ENCODE data around the gene MAP4K1.
A peak's percentile ranks its signal among the peaks of the same experiment; 100 is the strongest.

MAP4K1 gene

GRCh38 chr19:38617764-38618589, at the start of gene MAP4K1:
TSS of gene MAP4K1 (minus strand) at chr19:38617953. CDS start at chr19:38617895, 58 bp downstream.
- H3K4me1 Mint-ChIP-seq: peaks cover 56% of the 10 kb centered on the region
- DNase-seq (ENCODE audit: low spot score in 2 of 2): peak; percentile 42 to 45
- peak within 1 kb of the TSS; percentile 97 for H3K4me3 Mint-ChIP-seq
- H3K36me3 Mint-ChIP-seq (ENCODE audit: insufficient read depth): peaks cover 52% of the 10 kb centered on the region
- ATAC-seq (replicated peaks; ENCODE audit: extremely low read depth, poor library complexity, severe bottlenecking): peak; percentile 66
- peak within 1 kb of the TSS; percentile 99 for H3K27ac Mint-ChIP-seq (ENCODE audit: low read depth)
- H3K27me3 Mint-ChIP-seq: no peaks in the 10 kb centered on the region
- no peaks in the 10 kb centered on the region for H3K9me3 Mint-ChIP-seq

GRCh38 chr19:38666663-38667511, 49.1 kb upstream of the MAP4K1 start:
- ATAC-seq (replicated peaks; ENCODE audit: extremely low read depth, poor library complexity, severe bottlenecking): peak; percentile 73
- Mint-ChIP-seq H3K4me3 (peak overlapping the region; percentile 50), H3K9me3 (no peaks in the 10 kb centered on the region), H3K27me3 (no peaks in the 10 kb centered on the region), H3K27ac (ENCODE audit: low read depth) (peak overlapping the region; percentile 69), H3K36me3 (ENCODE audit: insufficient read depth) (peaks cover 14% of the 10 kb centered on the region), H3K4me1 (peaks cover 86% of the 10 kb centered on the region)
- peak in 1 of 2 donors; percentile 27 for DNase-seq (ENCODE audit: low spot score in 2 of 2)

- ATAC-seq (replicated peaks; ENCODE audit: extremely low read depth, poor library complexity, severe bottlenecking) (no peak), DNase-seq (ENCODE audit: low spot score in 2 of 2) (no peak)
- Mint-ChIP-seq H3K36me3 (ENCODE audit: insufficient read depth) (peaks cover 16% of the 10 kb centered on the region), H3K4me3 (peak overlapping the region; percentile 50), H3K4me1 (peaks cover 82% of the 10 kb centered on the region), H3K27me3 (no peaks in the 10 kb centered on the region), H3K27ac (ENCODE audit: low read depth) (peak overlapping the region; percentile 69), H3K9me3 (no peaks in the 10 kb centered on the region)
These were observed 48.4 kb upstream of the MAP4K1 start for GRCh38 chr19:38665950-38666662.

GRCh38 chr19:38665219-38665931, 47.6 kb upstream of the MAP4K1 start:
- Mint-ChIP-seq H3K27ac (ENCODE audit: low read depth) (peak overlapping the region; percentile 81), H3K9me3 (no peaks in the 10 kb centered on the region), H3K4me1 (peaks cover 82% of the 10 kb centered on the region), H3K4me3 (peak overlapping the region; percentile 16), H3K27me3 (no peaks in the 10 kb centered on the region), H3K36me3 (ENCODE audit: insufficient read depth) (peaks cover 16% of the 10 kb centered on the region)
- ATAC-seq (replicated peaks; ENCODE audit: extremely low read depth, poor library complexity, severe bottlenecking): no peak
- DNase-seq (ENCODE audit: low spot score in 2 of 2): no peak

- Mint-ChIP-seq H3K4me1 (peaks cover 82% of the 10 kb centered on the region), H3K27ac (ENCODE audit: low read depth) (peak overlapping the region; percentile 81), H3K36me3 (ENCODE audit: insufficient read depth) (peaks cover 16% of the 10 kb centered on the region), H3K27me3 (no peaks in the 10 kb centered on the region), H3K4me3 (peak overlapping the region; percentile 70), H3K9me3 (no peaks in the 10 kb centered on the region)
- DNase-seq (ENCODE audit: low spot score in 2 of 2): no peak
- ATAC-seq (replicated peaks; ENCODE audit: extremely low read depth, poor library complexity, severe bottlenecking): no peak
These were observed 46.9 kb upstream of the MAP4K1 start for GRCh38 chr19:38664503-38665211.

- peak in 1 of 2 donors; percentile 32 for DNase-seq (ENCODE audit: low spot score in 2 of 2)
- Mint-ChIP-seq H3K27ac (ENCODE audit: low read depth) (peak overlapping the region; percentile 81), H3K4me1 (peaks cover 82% of the 10 kb centered on the region), H3K9me3 (no peaks in the 10 kb centered on the region), H3K4me3 (peak overlapping the region; percentile 70), H3K27me3 (no peaks in the 10 kb centered on the region), H3K36me3 (ENCODE audit: insufficient read depth) (peaks cover 14% of the 10 kb centered on the region)
- peak; percentile 72 for ATAC-seq (replicated peaks; ENCODE audit: extremely low read depth, poor library complexity, severe bottlenecking)
These were observed 46.3 kb upstream of the MAP4K1 start for GRCh38 chr19:38663957-38664502.

- no peaks in the 10 kb centered on the region for H3K9me3 Mint-ChIP-seq
- peaks cover 78% of the 10 kb centered on the region for H3K4me1 Mint-ChIP-seq
- H3K27me3 Mint-ChIP-seq: no peaks in the 10 kb centered on the region
- no peak for DNase-seq (ENCODE audit: low spot score in 2 of 2)
- H3K4me3 Mint-ChIP-seq: no peak overlapping the region
- ATAC-seq (replicated peaks; ENCODE audit: extremely low read depth, poor library complexity, severe bottlenecking): no peak
- peaks cover 9% of the 10 kb centered on the region for H3K36me3 Mint-ChIP-seq (ENCODE audit: insufficient read depth)
- peak overlapping the region; percentile 81 for H3K27ac Mint-ChIP-seq (ENCODE audit: low read depth)
These were observed 45.5 kb upstream of the MAP4K1 start for GRCh38 chr19:38663156-38663651.

- ATAC-seq (replicated peaks; ENCODE audit: extremely low read depth, poor library complexity, severe bottlenecking) (no peak), DNase-seq (ENCODE audit: low spot score in 2 of 2) (no peak)
- Mint-ChIP-seq H3K4me1 (peaks cover 82% of the 10 kb centered on the region), H3K27me3 (no peaks in the 10 kb centered on the region), H3K27ac (ENCODE audit: low read depth) (peak overlapping the region; percentile 81), H3K36me3 (ENCODE audit: insufficient read depth) (peaks cover 12% of the 10 kb centered on the region), H3K4me3 (no peak overlapping the region), H3K9me3 (no peaks in the 10 kb centered on the region)
These were observed 44.9 kb upstream of the MAP4K1 start for GRCh38 chr19:38662537-38663155.

GRCh38 chr19:38661996-38662395, 44.2 kb upstream of the MAP4K1 start:
- no peaks in the 10 kb centered on the region for H3K27me3 Mint-ChIP-seq
- H3K4me3 Mint-ChIP-seq: no peak overlapping the region
- peaks cover 85% of the 10 kb centered on the region for H3K4me1 Mint-ChIP-seq
- H3K9me3 Mint-ChIP-seq: no peaks in the 10 kb centered on the region
- DNase-seq (ENCODE audit: low spot score in 2 of 2) (no peak), ATAC-seq (replicated peaks; ENCODE audit: extremely low read depth, poor library complexity, severe bottlenecking) (no peak)
- peaks cover 15% of the 10 kb centered on the region for H3K36me3 Mint-ChIP-seq (ENCODE audit: insufficient read depth)
- no peak overlapping the region for H3K27ac Mint-ChIP-seq (ENCODE audit: low read depth)

GRCh38 chr19:38661136-38661535, 43.4 kb upstream of the MAP4K1 start:
- Mint-ChIP-seq H3K4me1 (peaks cover 85% of the 10 kb centered on the region), H3K36me3 (ENCODE audit: insufficient read depth) (peaks cover 20% of the 10 kb centered on the region), H3K9me3 (no peaks in the 10 kb centered on the region), H3K27ac (ENCODE audit: low read depth) (peak overlapping the region; percentile 22), H3K27me3 (no peaks in the 10 kb centered on the region), H3K4me3 (no peak overlapping the region)
- DNase-seq (ENCODE audit: low spot score in 2 of 2) (no peak), ATAC-seq (replicated peaks; ENCODE audit: extremely low read depth, poor library complexity, severe bottlenecking) (no peak)

- H3K27me3 Mint-ChIP-seq: no peaks in the 10 kb centered on the region
- H3K9me3 Mint-ChIP-seq: no peaks in the 10 kb centered on the region
- no peak for ATAC-seq (replicated peaks; ENCODE audit: extremely low read depth, poor library complexity, severe bottlenecking)
- no peak for DNase-seq (ENCODE audit: low spot score in 2 of 2)
- peaks cover 20% of the 10 kb centered on the region for H3K36me3 Mint-ChIP-seq (ENCODE audit: insufficient read depth)
- H3K4me3 Mint-ChIP-seq: peak overlapping the region; percentile 4
- peaks cover 85% of the 10 kb centered on the region for H3K4me1 Mint-ChIP-seq
- no peak overlapping the region for H3K27ac Mint-ChIP-seq (ENCODE audit: low read depth)
These were observed 43.0 kb upstream of the MAP4K1 start for GRCh38 chr19:38660724-38661123.
